Measurements from ENCODE around the gene ACOT4.
"Not testable (repeated sequence)": the region's sequence is repeated elsewhere in the genome, so short reads cannot be mapped to it uniquely, and the experiment has no call there.

- not testable (repeated sequence) for TF ChIP-seq POLR2A, POLR2AphosphoS5 (IDR thresholded peaks at IDR 0.05; ENCODE audit: low read depth, low read length)
Measured at GRCh38 chr14:73573034-73573433, 18.6 kb upstream of the ACOT4 start.

Measured in GM12892 (cell line).